Measurements from ENCODE around the gene SRD5A2.

- TF ChIP-seq CTCF (IDR thresholded peaks at IDR 0.05; ENCODE audit: low read length) (no peak), EZH2 (IDR thresholded peaks at IDR 0.05; ENCODE audit: borderline replicate concordance, low read length) (no peak)
Observed at GRCh38 chr2:31606509-31606908, 25.8 kb upstream of the SRD5A2 start.

Measured in OCI-LY1 (cell line).